HG02943 (cell line): Measurements from ENCODE around the gene CUX1.
"Not testable (repeated sequence)": the region's sequence is repeated elsewhere in the genome, so short reads cannot be mapped to it uniquely, and the experiment has no call there.

Experiments used
- ATAC-seq: cut with Tn5 transposase; IDR thresholded peaks from one replicate; pipeline ENCODE4 v1.9.1; 2021; ENCODE audit warnings: mild to moderate bottlenecking, low read depth, moderate library complexity; ENCODE audit not compliant: unreplicated experiment

CUX1 gene

DNA sequence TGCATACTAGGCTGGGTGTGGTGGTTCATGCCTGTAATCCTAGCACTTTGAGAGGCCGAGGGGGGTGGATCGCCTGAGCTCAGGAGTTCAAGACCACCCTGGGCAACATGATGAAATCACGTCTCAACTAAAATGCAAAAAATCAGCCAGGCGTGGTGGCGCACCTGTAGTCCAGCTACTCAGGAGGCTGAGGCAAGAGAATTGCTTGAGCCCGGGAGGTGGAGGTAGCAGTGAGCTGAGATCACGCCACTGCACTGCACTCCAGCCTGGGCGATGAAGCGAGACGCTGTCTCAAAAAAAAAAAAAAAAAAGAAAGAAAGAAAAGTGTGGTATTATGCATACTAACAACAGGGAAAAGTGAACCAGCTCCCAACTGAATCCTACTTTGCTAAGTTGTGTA lies 19.3 kb upstream of the CUX1 start:
- ATAC-seq: not testable (repeated sequence)

DNA sequence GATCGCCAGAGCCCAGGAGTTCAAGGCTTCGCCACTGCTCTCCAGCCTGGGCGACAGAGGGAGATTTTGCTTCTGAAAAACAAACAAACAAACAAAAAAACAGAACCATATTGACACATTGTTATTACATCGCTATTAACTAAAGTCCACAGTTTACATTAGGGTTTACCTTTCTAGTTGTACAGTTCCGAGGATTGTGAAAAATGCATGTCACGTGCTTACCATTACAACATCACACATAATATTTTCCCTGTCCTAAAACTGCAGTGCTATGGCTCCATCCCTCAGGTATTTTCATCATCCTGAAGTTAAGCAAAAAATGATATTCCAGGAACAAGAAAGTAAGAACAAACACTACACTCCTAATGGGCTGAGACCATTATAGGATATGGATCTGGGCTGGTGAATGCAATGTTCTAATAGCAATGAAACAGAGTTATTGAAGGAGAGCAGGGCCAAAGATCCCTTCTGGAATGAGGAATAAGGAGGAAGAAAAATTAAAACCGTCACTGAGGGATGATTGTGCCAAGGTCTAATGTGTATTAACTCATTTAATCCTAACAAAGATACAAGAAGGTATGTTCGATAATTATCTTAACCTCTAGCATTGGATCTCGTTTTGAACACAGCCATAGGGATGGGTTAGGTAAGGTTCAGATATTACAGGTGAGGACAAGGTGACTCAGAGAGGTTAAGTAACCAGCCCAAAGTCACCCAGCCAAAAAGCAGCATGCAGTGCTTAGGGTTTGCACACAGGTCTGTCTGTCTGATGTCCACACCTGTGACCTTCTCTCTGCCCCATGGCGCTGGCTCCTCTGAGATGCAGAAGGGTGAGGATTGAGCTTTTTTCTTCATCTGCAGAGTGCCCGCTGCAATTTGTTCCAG lies 14.0 kb upstream of the CUX1 start:
- no peak for ATAC-seq

DNA sequence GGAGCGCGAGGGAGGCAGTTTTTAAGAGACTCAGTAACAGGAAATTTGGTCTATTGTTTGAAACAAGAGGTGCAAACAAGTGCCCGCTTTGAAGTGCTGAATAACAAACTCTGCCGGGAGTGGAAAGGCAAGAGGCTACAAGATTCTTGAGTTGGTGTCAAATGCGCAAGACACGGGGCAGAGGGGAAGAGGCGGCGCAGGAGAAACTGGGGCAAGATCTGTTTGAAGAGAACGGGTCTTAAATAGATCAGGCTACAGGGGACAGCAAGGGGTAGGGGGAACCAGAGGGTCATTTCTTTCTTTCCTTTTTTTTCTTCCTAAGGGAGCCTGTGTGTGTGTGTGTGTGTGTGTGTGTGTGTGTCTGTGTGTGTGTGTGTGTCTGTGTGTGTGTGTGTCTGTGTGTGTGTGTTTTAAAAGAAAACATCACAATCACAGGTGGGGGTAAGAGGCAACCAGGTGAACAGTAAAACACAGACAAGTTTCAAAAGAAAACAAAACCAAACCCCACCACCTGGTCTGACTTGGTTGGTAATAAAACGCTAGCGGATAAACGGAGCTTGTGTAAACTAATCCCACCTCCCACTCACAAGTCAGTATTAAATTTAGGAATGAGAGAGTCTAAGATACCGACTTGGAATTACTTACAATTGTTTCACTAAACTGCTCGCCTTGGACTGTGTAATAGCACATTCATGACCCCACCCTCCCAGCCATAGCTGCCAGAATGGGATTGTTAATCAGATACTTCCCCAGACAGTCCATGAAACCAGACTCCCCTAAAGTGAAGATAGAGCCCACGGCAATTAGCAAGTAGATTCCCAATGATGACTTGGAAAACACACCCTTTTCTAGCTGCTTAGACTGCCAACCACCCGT lies 13.1 kb upstream of the CUX1 start:
- no peak for ATAC-seq

DNA sequence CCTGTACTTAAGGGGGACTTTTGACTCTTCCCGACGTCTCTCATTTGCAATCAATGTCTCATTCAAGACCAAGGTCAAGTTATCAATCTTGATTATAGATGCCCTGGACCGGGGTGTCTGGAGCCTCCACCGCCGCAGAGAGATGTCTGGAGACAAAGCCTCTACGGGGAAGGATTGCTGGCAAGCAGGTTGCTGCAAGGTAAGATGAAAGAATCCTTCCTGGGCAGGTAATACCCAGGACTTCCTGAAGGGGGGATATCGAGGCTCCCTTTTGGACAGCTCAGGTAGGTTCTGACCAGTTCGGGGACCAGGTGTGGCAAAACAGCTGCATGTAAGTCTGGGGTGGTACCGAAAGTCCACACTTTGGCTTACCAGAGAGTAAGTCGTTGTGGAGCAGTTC lies 12.5 kb upstream of the CUX1 start:
- ATAC-seq: no peak

DNA sequence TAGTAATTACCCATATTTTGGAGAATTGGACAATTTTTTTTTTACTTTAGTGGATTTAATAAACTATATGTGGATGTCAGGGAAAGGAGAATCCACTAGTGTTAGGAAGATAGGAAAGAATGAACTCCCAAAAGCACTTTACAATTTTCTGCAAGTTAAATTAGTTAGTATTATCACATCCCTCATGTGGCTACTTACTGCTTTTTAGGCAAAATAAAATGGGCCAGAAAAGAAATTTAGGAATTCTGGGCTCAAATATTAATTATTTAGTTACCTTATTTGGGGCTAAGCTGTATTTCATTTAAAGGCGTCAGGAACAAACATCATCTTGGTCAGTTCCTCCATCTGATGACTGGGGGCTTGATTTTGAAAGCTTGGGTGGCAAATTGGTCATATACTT lies 4.8 kb upstream of the CUX1 start:
- ATAC-seq: no peak

DNA sequence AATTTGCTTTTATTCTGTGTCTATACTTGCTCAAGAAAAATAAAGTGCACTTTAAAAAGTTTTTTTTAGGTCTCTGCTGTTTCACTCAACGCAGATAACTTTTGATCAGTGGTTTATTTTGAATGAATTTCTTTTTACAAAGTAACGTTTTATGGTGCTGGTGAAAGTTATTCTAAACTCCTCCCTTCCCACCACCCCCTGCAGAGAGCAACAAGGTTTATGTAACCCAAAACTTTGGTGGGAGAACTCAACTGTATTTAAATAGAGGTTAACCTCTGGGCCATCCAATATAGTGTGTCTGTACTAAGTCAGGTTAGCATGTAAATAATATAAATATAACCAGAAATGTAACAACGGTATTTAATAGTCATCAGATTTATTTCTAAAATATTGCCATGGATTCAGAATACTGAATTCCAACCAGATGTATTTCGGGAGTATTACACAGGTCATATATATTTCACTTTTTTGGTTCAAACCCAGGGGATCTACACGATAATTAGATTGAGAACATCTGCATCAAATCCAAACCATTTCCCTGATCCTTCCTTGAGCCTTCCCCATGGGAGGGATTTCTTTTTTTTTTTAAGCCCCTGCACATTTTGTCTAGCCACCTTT lies 3.9 kb upstream of the CUX1 start:
- no peak for ATAC-seq

DNA sequence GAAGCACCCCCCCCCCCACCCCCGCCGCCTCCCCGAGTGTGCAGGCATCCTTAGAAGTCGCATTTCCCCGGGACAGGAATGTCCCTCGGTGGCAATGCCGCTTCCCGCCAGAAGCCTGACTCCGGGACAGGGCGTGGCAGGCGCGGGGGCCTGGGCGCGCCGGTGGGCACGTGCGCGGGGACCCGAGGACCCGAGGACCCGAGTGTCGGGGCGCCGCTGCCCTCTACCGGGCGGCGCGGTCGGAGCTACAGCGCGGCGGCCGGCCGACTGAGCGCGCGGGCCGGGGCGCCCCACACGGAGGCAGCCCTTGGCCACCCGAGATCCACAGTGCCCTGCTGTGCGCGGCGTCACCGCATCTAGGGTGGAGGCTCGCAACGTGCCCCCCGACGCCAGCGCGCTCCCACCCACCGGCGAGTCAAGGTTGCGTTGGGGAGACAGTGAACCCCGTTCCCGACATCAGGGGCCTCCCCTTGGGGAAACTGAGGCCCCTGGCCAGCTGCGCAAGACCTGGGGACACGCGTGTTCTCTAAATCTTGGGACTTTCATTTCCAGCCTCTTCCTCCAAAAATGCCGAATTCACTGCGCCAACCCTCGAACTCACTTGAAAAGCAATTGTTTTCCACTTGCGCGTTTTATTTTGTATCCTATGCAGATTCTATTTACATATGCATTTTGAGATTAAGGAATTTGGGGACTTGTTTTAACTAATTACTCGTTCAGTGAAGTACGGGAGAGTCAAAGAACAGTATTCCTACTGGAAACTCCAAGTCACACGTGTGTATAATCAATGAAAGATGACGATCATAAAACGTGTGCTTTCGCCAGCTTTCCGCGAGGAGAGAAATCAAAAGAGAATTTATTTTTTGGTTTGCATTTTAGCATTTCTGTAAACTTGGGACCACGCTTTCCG lies 3.1 kb upstream of the CUX1 start:
- no peak for ATAC-seq

DNA sequence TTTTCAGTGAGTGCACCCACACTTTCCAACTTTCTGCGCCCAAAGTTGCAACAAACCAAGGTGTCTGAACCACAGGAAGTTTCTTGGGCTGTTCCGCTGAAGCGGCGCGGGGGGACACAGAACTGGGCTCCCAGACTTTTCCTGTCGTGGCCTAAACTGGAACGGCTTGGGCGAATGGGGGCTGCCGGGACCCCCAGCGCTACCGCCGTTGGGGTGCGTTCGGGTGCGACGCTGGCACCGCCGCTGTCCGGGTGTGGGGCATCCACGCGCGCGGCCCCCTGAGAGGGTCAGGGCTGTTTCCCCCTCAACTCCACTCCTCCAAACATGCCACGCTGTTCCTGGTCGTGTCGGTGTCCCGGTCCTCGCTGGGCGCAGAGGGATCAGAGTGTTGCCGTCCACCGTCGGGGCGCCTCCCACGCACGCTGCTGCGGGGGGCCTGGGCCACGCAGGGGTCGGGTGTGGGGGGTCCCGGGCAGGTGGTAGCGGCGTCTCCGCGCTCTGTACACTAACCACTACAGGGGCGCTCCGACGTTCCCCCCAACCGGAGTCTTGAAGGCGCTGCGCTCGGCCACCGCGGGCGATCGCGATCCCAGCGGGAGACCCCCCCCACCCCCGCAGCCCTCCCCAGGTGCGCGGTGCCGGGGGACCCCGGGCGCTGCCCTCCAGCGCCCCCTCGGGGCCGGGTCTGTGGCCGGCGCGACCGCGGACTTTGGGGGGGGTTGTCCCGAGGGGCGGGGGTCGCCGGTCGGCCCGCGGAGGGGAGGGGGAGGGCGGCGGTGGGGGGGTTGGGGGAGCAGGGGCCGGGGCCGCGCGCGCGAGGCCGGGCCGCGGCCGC lies 2.2 kb upstream of the CUX1 start:
- peak; percentile 28 for ATAC-seq

DNA sequence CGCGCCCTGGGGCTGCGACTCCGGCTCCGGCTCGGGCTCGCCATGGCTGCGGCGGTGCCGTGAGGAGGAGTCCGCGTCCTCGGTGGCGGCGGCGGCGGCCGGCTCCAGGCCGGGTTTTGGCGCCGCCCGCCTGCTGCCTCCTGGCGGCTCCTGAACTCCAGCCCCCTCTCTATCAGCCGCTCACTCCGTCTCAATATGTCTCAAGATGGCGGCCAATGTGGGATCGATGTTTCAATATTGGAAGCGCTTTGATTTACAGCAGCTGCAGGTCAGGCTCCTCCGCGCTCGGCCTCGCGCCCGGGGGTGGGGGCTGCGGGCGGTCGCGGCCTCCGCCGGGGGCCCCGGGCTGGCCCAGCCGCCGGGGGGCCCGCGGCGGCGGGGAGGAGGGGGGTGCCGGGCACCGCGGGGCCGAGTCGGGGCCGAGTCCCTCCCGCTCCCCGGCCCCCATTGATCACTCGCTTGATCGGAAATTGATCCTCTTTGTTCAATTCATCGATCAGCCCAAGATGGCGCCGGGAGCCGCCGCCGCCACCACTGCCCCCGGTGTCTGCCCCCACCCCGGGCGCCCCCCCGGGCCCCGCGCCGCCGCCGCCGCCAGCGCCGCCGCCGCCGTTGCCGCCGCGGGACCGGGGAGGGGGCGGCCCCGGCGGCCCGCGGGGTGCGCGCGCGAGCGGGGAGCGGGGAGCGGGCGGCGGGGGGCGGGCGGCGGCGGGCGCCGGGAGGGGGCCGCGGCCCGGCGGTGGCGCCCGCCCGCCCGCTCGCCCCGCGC lies 1.4 kb upstream of the CUX1 start:
- peak; percentile 50 for ATAC-seq

DNA sequence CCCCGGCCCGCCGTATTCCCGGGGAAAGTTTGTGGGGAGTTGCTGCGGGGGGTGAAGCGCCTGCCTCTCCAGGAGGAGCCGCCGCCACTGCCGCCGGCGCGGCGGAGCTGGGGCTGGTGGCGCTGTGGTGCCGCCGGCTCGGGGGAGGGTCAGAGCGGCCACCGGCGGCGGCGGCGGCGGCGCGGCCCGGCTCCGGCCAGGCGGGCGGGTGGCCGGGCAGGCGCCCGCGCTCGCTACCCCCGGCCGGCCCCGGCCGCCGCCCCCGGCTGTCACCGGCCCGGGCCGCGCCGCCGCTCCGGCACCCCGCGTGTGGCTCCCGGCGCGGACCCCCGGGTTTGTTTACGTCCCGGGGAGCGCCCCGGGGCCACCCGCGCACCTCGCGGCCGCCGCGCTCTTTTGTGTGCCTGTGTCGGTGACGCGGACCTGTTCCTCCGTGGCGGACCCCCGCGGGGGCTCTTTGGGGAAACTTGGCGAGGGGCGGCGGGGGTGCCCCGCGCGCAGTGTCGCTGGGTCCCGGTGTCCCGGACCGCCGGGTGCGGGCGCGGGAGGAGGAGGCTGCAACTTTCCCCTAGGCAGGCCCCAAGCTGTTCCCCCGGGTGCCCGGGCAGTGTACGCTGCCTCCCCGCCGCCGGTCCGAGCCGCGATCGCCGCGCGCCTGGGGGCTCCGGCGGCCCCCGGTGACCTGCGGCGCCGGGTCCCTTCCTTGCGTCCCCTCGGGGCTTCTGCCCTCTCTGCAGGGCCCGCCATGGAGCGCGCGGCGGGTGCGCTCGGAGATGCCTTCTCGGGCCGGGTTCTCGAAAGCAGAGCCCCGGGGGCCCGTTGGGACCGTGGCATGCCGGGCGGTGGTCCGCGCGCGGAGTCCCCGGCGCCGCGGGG lies 593 bp upstream of the CUX1 start:
- no peak for ATAC-seq

DNA sequence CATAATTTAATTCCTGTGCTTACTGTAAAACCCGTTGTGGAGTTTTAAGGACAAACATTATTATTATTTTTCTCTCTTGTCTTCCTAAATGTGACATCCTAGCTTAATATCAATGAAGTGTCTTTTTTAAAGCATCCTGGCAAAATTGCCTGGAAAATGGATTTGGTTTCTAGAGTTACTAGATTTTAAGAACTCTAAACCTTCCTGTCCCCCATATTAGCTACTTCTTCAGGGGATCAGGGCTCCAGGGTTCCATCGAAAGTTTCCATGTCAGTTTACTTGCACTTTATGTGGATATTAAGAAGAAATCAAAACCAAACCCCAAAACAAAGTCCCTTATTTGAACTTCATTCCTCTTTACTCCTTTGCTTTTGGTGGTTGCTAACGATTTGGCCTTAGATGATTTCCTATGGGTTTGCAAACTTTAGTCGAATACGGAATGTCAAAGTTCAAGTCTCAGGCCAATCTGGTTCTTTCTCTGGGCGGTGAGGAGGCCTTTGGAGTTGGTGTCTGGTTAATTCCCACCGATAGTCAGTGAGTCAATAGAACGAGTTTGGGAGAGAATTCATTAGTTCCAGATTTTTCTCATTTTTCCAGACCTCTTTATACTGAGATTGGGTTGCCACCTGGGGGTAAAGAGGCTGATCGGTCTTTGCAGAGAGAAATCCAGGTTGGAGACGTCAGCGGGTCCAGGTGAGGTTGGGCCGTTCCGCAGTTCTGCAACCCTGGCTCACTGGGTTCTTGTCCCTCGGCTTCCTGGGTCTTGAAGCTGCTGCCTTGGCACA lies 1.1 kb downstream of the CUX1 start:
- no peak for ATAC-seq

DNA sequence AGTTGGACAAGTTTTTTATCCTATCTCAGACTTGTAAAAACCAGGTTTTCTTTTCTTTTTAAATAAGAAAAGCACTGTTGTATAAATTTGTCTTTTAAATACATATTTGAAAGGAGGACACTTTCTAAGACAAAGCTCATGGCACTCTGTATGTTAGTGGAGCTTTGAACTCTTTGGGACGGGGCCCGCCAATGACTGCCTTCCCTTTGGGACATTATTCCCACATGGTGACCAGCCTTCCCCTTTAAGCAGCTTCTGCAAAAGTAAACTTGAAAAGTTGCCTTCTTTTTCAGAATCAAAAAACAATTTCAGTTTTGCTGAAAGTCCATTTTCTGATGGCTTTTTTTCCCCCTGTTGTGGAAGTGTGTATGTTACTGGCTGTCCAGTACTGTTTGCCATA lies 1.8 kb downstream of the CUX1 start:
- ATAC-seq: no peak

DNA sequence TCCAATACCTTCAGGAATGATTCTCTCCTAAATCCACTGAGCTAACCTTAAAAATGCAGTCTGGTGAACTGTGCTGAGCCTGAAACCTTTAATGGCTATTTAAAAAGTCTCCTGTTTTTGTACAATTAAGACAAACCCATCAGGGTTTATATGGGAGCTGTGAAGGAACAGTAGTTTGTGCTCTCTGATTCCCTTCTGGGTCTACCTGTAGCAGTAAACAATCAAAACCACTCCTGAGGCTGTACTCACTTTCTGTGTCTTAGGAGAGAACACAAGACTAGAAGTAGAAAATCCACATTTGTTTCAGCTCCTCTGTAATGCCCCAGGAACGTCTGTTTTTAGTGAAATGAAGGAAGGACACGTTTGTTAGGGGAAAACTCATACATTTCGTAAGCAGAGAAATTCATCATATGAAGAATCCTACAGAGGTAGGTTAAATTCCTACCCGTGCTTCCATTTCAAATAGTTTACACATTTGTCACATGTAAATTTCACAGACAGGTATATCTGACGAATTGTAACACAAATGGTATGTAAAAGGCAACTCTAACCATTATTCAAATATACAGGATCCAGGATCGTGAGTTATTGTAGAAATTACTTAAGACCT lies 2.6 kb downstream of the CUX1 start:
- ATAC-seq: no peak

DNA sequence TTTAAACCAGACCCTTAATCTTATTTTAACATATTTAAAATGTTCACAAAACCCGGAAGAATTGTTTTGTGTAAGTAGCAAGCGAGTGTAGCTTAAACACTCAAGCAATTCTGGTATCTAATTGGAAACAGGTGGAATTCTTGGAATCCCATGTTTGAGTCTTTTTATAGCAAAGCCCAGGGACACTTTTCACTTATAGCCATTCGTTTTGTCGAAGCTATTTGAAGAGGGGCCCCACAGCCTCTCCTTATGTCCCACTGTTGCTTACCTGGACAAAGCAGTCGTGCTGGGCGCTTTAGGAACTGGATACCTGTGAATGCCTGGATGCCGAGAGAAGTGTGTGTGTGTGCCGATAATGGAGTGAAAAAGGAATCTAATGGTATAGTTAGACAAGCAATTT lies 3.3 kb downstream of the CUX1 start:
- no peak for ATAC-seq

DNA sequence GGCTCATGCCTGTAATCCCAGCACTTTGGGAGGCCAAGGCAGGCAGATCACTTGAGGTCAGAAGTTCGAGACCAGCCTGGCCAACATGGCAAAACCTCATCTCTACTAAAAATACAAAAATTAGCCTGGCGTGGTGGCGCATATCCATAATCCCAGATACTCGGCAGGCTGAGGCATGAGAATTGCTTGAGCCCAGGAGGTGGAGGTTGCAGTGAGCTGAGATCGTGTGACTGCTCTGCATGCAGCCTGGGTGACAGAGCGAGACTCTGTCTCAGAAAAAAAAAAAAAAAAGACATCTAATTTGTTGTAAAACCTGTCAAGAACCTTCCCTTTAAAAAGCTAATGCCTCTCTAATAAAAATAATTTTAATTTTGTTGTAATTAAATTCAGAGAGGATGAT lies 5.2 kb downstream of the CUX1 start:
- not testable (repeated sequence) for ATAC-seq

DNA sequence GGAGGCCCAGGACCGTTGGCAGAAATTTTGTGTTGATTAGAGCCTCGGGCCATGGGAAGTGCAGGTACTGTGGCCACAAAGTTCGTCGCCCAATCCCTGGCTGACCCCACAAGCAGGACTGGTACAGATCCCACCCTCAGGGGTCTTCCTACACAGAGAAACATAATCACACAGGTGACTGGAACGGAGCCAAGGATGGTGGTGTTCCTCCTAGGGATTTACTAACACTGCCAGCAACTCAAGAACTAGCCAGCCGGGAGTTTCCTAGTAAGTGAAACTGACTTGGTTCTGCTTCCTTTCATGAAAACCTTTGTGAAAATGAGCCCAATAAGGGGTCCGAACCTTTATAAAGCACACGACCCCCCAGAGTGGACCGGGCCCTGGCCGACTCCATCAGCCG lies 5.7 kb downstream of the CUX1 start:
- no peak for ATAC-seq
